Neuronal stem cell (in vitro differentiated cells): ENCODE data around the gene CYP2B6.

Experiments used
- DNase-seq: peaks from one replicate; pipeline ENCODE4 v3.0.0-alpha.2; 2013; ENCODE audit warnings: low spot score
- H2AFZ ChIP-seq: one replicate; pipeline ENCODE4 v1.6.1; 2013; ENCODE audit warnings: mild to moderate bottlenecking, low read length, inconsistent platforms
- H2AK5ac ChIP-seq: 2 replicates; pipeline ENCODE4 v1.6.1; 2013; ENCODE audit warnings: low read depth, mild to moderate bottlenecking, inconsistent platforms, low read length, moderate library complexity, mixed read lengths
- H2BK120ac ChIP-seq: 2 replicates; pipeline ENCODE4 v1.6.1; 2013; ENCODE audit warnings: low read depth, mild to moderate bottlenecking, inconsistent platforms, low read length, moderate library complexity, mixed read lengths
- H2BK12ac ChIP-seq: one replicate; pipeline ENCODE4 v1.6.1; 2013; ENCODE audit warnings: low read length, inconsistent platforms
- H2BK15ac ChIP-seq: 2 replicates; pipeline ENCODE4 v1.6.1; 2013; ENCODE audit warnings: mild to moderate bottlenecking, low read length, inconsistent platforms, mixed read lengths
- H2BK5ac ChIP-seq: one replicate; pipeline ENCODE4 v1.6.1; 2013; ENCODE audit warnings: inconsistent platforms, mild to moderate bottlenecking, low read length, moderate library complexity
- H3K14ac ChIP-seq: one replicate; pipeline ENCODE4 v1.6.1; 2013; ENCODE audit warnings: low read length, inconsistent platforms
- H3K18ac ChIP-seq: 2 replicates; pipeline ENCODE4 v1.6.1; 2013; ENCODE audit warnings: low read length, inconsistent platforms
- H3K23ac ChIP-seq: 2 replicates; pipeline ENCODE4 v1.6.1; 2013; ENCODE audit warnings: low read depth, mild to moderate bottlenecking, mixed read lengths, low read length, inconsistent platforms; ENCODE audit not compliant: poor library complexity
- H3K27ac ChIP-seq: replicated peaks from 3 replicates; pipeline ENCODE4 v1.5.1; 2013; ENCODE audit warnings: low read length, inconsistent platforms
- H3K27me3 ChIP-seq, 3 experiments: 2 replicates each; pipeline ENCODE4 v1.6.1; 2013; ENCODE audit warnings: low read length in 3 of 3, mild to moderate bottlenecking in 2 of 3, inconsistent platforms in 1 of 3, low read depth in 1 of 3, mixed read lengths in 1 of 3, moderate library complexity in 1 of 3; ENCODE audit not compliant: control insufficient read depth in 3 of 3, insufficient read depth in 3 of 3
- H3K36me3 ChIP-seq, 2 donors: replicated peaks in 1 of 2; 2 replicates each; pipeline ENCODE4 v1.6.1; 2013; ENCODE audit warnings: low read length in 2 of 2; ENCODE audit not compliant: control insufficient read depth in 2 of 2, insufficient read depth in 2 of 2
- H3K4ac ChIP-seq: 2 replicates; pipeline ENCODE4 v1.6.1; 2013; ENCODE audit warnings: inconsistent platforms, mild to moderate bottlenecking, low read length, moderate library complexity
- H3K4me1 ChIP-seq, 2 donors: 1 replicate in 1 of 2; 2 replicates in 1 of 2; pipeline ENCODE4 v1.6.1; 2013; ENCODE audit warnings: low read length in 2 of 2, low read depth in 1 of 2; ENCODE audit not compliant: control insufficient read depth in 2 of 2, insufficient read depth in 1 of 2
- H3K4me2 ChIP-seq: one replicate; pipeline ENCODE4 v1.6.1; 2013; ENCODE audit warnings: mild to moderate bottlenecking, low read length, inconsistent platforms; ENCODE audit not compliant: insufficient read depth, poor library complexity, severe bottlenecking
- H3K4me3 ChIP-seq, 2 donors: 2 replicates each; pipeline ENCODE4 v1.5.1; 2013; ENCODE audit warnings: low read length in 2 of 2, mild to moderate bottlenecking in 2 of 2, inconsistent platforms in 1 of 2, moderate library complexity in 1 of 2
- H3K79me1 ChIP-seq: one replicate; pipeline ENCODE4 v1.6.1; 2013; ENCODE audit warnings: low read depth, mild to moderate bottlenecking, inconsistent platforms, low read length, moderate library complexity
- H3K9ac ChIP-seq: one replicate; pipeline ENCODE4 v1.6.1; 2013; ENCODE audit warnings: mild to moderate bottlenecking, low read depth, low read length, inconsistent platforms; ENCODE audit not compliant: poor library complexity
- H3K9me3 ChIP-seq, 2 donors: replicated peaks in 1 of 2; 2 replicates each; pipeline versions ENCODE3 to v1.6.1; 2013; ENCODE audit warnings: low read length in 2 of 2, mild to moderate bottlenecking in 2 of 2, inconsistent platforms in 1 of 2, low read depth in 1 of 2, mixed read lengths in 1 of 2, moderate library complexity in 1 of 2; ENCODE audit not compliant: control insufficient read depth in 2 of 2, insufficient read depth in 1 of 2
- H4K8ac ChIP-seq: one replicate; pipeline ENCODE4 v1.6.1; 2013; ENCODE audit warnings: low read depth, mild to moderate bottlenecking, inconsistent platforms, low read length, moderate library complexity
- H4K91ac ChIP-seq: one replicate; pipeline ENCODE4 v1.6.1; 2013; ENCODE audit warnings: low read length, low read depth, mild to moderate bottlenecking, inconsistent platforms; ENCODE audit not compliant: poor library complexity
- WGBS, 2 donors: extraction: QIAGEN DNeasy Blood & Tissue Kit; methylation state at CpG; one replicate each; pipeline ENCODE4 v1.1.7; 2013; ENCODE audit warnings: missing lambda C conversion rate in 2 of 2, mixed read lengths in 1 of 2; ENCODE audit not compliant: insufficient read length in 2 of 2, insufficient replicate concordance in 1 of 2; ENCODE audit errors: extremely low coverage in 2 of 2; 5-methylcytosine and 5-hydroxymethylcytosine counted together

Gene CYP2B6

DNA sequence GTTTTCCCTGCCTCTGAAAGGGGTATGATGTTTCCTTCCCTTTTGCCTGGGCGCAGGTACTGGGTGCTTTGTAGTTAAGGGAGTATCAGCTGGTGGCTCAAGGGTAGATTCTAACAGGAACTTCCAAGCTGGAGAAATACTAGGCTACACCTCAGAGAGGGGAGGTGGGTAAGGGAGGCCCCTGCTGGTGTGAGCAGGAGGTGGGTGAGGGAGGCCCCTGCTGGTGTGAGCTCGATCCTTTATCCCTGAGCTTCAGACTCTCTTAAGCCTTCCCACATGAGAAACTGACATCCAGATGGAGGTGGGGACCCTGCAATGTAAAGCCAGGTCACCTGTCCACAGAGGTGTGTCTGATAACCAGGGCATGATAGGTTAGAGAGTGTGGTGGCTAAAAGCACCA lies 32.1 kb downstream of the CYP2B6 start:
- no peak overlapping the region for H3K4me3 ChIP-seq
- no peak overlapping the region for H3K14ac ChIP-seq
- no peak overlapping the region for H3K27ac ChIP-seq
- no peak overlapping the region for H2BK120ac ChIP-seq
- no peak overlapping the region for H2BK15ac ChIP-seq
- no peak overlapping the region for H2AFZ ChIP-seq
- no peaks in the 10 kb centered on the region for H3K9me3 ChIP-seq
- no peak overlapping the region for H3K4ac ChIP-seq
- no peak overlapping the region for H2AK5ac ChIP-seq
- no peaks in the 10 kb centered on the region for H3K36me3 ChIP-seq
- H2BK12ac ChIP-seq: no peak overlapping the region
- WGBS, 2 donors: no CpG with 5 or more reads among the region's 2 CpGs
- no peak overlapping the region for H3K23ac ChIP-seq
- no peak overlapping the region for H4K8ac ChIP-seq
- no peak overlapping the region for H3K9ac ChIP-seq
- H4K91ac ChIP-seq: no peak overlapping the region
- no peak for DNase-seq
- peaks cover 0 to 17% (median 0%) of the 10 kb centered on the region in 3 experiments for H3K27me3 ChIP-seq
- no peak overlapping the region for H2BK5ac ChIP-seq
- no peak overlapping the region for H3K18ac ChIP-seq
- H3K4me1 ChIP-seq: no peaks in the 10 kb centered on the region
- no peak overlapping the region for H3K4me2 ChIP-seq
- H3K79me1 ChIP-seq: no peaks in the 10 kb centered on the region

DNA sequence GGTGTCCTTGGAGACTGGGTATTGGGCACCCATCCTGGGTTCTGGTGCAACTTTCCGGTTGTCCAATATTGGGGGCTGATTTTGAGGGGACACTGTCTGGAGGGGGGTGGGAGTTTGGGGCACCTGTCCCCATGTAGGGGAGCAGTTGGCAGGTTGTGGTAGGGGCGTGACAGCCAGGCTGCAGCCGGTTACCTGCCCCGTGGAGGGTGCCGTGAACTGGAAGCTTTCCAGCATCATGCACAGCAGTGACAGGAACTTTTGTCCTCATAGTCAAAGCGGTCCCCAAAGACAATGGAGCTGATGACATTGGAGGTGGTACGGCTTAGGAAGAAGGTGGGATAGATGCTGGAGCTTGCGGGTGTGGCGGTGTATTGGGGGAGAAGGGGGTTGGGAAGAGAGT lies 34.3 kb downstream of the CYP2B6 start:
- no peak overlapping the region for H2BK15ac ChIP-seq
- H2AK5ac ChIP-seq: no peak overlapping the region
- H2BK120ac ChIP-seq: no peak overlapping the region
- no peak overlapping the region for H3K23ac ChIP-seq
- H3K4me3 ChIP-seq: no peak overlapping the region
- H3K14ac ChIP-seq: no peak overlapping the region
- peaks cover 0 to 17% (median 0%) of the 10 kb centered on the region in 3 experiments for H3K27me3 ChIP-seq
- no CpG with 5 or more reads among the region's 9 CpGs for WGBS, 2 donors
- no peak overlapping the region for H2AFZ ChIP-seq
- no peak overlapping the region for H4K91ac ChIP-seq
- H2BK5ac ChIP-seq: no peak overlapping the region
- no peaks in the 10 kb centered on the region for H3K4me1 ChIP-seq
- H3K9me3 ChIP-seq: no peaks in the 10 kb centered on the region
- DNase-seq: no peak
- H3K4me2 ChIP-seq: no peak overlapping the region
- no peak overlapping the region for H3K9ac ChIP-seq
- H3K36me3 ChIP-seq: no peaks in the 10 kb centered on the region
- no peaks in the 10 kb centered on the region for H3K79me1 ChIP-seq
- no peak overlapping the region for H4K8ac ChIP-seq
- no peak overlapping the region for H2BK12ac ChIP-seq
- no peak overlapping the region for H3K27ac ChIP-seq
- no peak overlapping the region for H3K4ac ChIP-seq
- H3K18ac ChIP-seq: no peak overlapping the region

- Histone ChIP-seq H3K4me1 (no peaks in the 10 kb centered on the region), H4K8ac (no peak overlapping the region), H3K14ac (no peak overlapping the region), H3K23ac (no peak overlapping the region), H3K4me2 (no peak overlapping the region), H3K27ac (no peak overlapping the region), H3K36me3 (no peaks in the 10 kb centered on the region), H3K9me3 (no peaks in the 10 kb centered on the region), H2BK15ac (no peak overlapping the region), H2BK5ac (no peak overlapping the region), H2BK120ac (no peak overlapping the region), H4K91ac (no peak overlapping the region), H3K9ac (no peak overlapping the region), H3K18ac (no peak overlapping the region), H3K27me3 (peaks cover 0 to 17% (median 0%) of the 10 kb centered on the region in 3 experiments), H2AK5ac (no peak overlapping the region), H3K4me3 (no peak overlapping the region), H3K4ac (no peak overlapping the region), H2AFZ (no peak overlapping the region), H3K79me1 (no peaks in the 10 kb centered on the region), H2BK12ac (peak overlapping the region; percentile 6)
- WGBS, 2 donors: no CpG with 5 or more reads among the region's 32 CpGs
- DNase-seq: no peak
Observed at GRCh38 chr19:41025871-41026270, 34.8 kb downstream of the CYP2B6 start.

DNA sequence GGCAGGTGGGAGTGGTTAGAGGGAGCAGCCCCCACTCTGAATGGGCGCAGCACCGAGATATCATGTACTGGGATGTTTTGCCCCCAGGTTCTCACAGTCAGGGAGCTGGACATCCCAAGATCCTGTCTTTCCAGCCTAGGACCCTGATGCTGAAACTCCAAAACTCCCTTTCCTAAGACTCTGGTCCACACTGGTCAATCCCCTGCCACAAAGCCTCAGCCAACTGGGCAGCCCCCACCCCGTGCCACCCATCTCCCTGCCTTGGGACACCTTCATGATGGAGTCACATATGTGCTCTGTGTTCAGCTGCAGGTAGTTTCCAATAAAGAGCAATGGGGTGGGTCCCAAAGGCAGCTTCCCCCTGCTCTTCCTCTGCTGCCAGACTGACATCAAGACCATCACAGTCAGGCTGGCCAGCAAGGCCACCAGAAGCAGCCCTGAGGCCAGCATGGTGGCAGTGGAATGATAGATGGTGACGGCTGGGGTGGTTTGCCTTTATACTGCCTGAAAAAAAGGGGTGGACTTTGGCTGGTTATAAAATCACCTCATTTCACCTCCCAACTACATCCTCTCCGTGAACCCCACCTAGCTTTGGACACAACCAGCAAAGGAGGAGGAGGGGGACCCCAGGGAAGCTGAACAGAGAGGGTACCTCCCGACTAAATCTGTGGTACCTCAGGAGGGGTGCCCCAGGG lies 36.3 kb downstream of the CYP2B6 start:
- Histone ChIP-seq H3K4me2 (no peak overlapping the region), H3K9ac (no peak overlapping the region), H3K4ac (no peak overlapping the region), H3K36me3 (no peaks in the 10 kb centered on the region), H3K23ac (no peak overlapping the region), H3K18ac (no peak overlapping the region), H3K4me3 (no peak overlapping the region), H3K27ac (no peak overlapping the region), H2AK5ac (no peak overlapping the region), H3K4me1 (no peaks in the 10 kb centered on the region), H2AFZ (no peak overlapping the region), H2BK12ac (no peak overlapping the region), H2BK5ac (no peak overlapping the region), H3K27me3 (peaks cover 0 to 17% (median 0%) of the 10 kb centered on the region in 3 experiments), H3K9me3 (no peaks in the 10 kb centered on the region), H4K8ac (no peak overlapping the region), H3K14ac (no peak overlapping the region), H2BK15ac (no peak overlapping the region), H3K79me1 (no peaks in the 10 kb centered on the region), H2BK120ac (no peak overlapping the region), H4K91ac (no peak overlapping the region)
- WGBS, 2 donors: no CpG with 5 or more reads among the region's 6 CpGs
- no peak for DNase-seq
